Natural killer cell (primary cell): ENCODE measurements around the gene ST6GALNAC2. TPM values are rescaled to one million over a fixed set of nuclear protein-coding genes. Genes with fewer than 3 reads are reported as not detected.
A peak's percentile ranks its signal among the peaks of the same experiment; 100 is the strongest.

Source experiments
- ATAC-seq, 3 donors: fragments of 150-1000 bp in 2 of 3; fragments of 200-7000 bp in 1 of 3; cut with Tn5 transposase; 1 replicate in 1 of 3; 2 replicates in 2 of 3; pipeline ENCODE4 v1.10.0; 2021; ENCODE audit warnings: mild to moderate bottlenecking in 2 of 3, moderate library complexity in 2 of 3
- DNase-seq, 2 donors: peaks; one replicate each; pipeline versions ENCODE4 v3.0.0 to v3.0.0-alpha.2; 2013 to 2021; ENCODE audit warnings: mixed read lengths in 1 of 2
- H3K27ac ChIP-seq: one replicate; pipeline ENCODE4 v1.5.1; 2013; ENCODE audit warnings: mild to moderate bottlenecking, low read length
- H3K27me3 ChIP-seq: one replicate; pipeline ENCODE4 v1.6.1; 2013; ENCODE audit warnings: low read length; ENCODE audit not compliant: control insufficient read depth, insufficient read depth
- H3K36me3 ChIP-seq: one replicate; pipeline ENCODE4 v1.6.1; 2013; ENCODE audit warnings: low read length; ENCODE audit not compliant: control insufficient read depth, insufficient read depth
- H3K4me1 ChIP-seq: one replicate; pipeline ENCODE4 v1.6.1; 2013; ENCODE audit warnings: low read length; ENCODE audit not compliant: control insufficient read depth, insufficient read depth
- H3K4me3 ChIP-seq: one replicate; pipeline ENCODE4 v1.5.1; 2013; ENCODE audit warnings: low read length
- H3K9me3 ChIP-seq: one replicate; pipeline ENCODE4 v1.6.1; 2013; ENCODE audit warnings: low read length; ENCODE audit not compliant: control insufficient read depth, insufficient read depth
- H3K27ac Mint-ChIP-seq, 2 donors: one replicate each; pipeline ENCODE4 v1.8.0; 2022; ENCODE audit warnings: mild to moderate bottlenecking in 2 of 2, mixed read lengths in 2 of 2, moderate library complexity in 1 of 2
- H3K27me3 Mint-ChIP-seq, 2 donors: one replicate each; pipeline ENCODE4 v1.8.0; 2022; ENCODE audit warnings: low read depth in 2 of 2, mixed read lengths in 2 of 2
- H3K36me3 Mint-ChIP-seq: one replicate; pipeline ENCODE4 v1.8.0; 2022; ENCODE audit warnings: mixed read lengths
- H3K4me1 Mint-ChIP-seq, 2 donors: one replicate each; pipeline ENCODE4 v1.8.0; 2022; ENCODE audit warnings: mixed read lengths in 2 of 2
- H3K4me3 Mint-ChIP-seq: one replicate; pipeline ENCODE4 v1.8.0; 2022; ENCODE audit warnings: mild to moderate bottlenecking, moderate library complexity, mixed read lengths
- H3K9me3 Mint-ChIP-seq, 2 donors: one replicate each; pipeline ENCODE4 v1.8.0; 2022; ENCODE audit warnings: mixed read lengths in 2 of 2
- WGBS: methylation state at CpG from one replicate; pipeline ENCODE4 v1.1.7; 2013; ENCODE audit warnings: missing lambda C conversion rate; ENCODE audit not compliant: insufficient coverage; 5-methylcytosine and 5-hydroxymethylcytosine counted together
- intact Hi-C: fragments of 100-400 bp; cut with micrococcal nuclease; formaldehyde crosslinking; loops from one replicate; pipeline ENCODE4 v1.14.2; 2022
- total RNA-seq, 4 donors: library from RNA; stranded (reverse); fragments of 120-200 nt in 1 of 4; gene quantifications; one replicate each; pipeline versions ENCODE4 v1.2.3 to v1.2.4, GENCODE V29; 2013 to 2022
- TF ChIP-seq, protein P1 (sequence below): fragments of 200-600 bp; IDR thresholded peaks from one replicate; pipeline ENCODE4 v1.8.0; 2022; ENCODE audit warnings: antibody characterized with exemption

Gene ST6GALNAC2
- total RNA-seq, 3 donors from 2014 or later (not counting 1 experiment from before 2014, with no cell fraction given): 0.65 TPM; not detected in 2

DNA sequence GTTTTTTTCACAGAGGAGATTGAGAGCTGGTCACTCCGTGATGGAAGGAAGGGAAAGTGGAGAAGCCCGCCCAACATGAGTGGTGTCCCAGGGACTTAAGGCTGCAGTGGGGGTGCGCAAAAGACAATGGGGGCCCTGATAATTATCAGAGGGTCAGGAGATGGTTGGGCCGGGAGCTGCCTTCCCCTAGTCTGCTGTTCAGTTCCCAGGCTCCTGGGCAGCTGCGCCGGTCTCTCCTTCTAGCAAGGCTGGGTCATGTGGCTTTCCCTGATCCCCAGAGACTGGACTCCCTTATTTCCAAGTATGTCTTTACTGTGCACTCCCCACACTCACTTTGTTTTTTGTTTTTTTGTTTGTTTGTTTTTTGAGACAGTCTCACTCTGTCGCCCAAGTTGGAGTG is 64.4 kb downstream of the ST6GALNAC2 start:
- ATAC-seq: no peak
- H3K4me1 ChIP-seq: peaks cover 36% of the 10 kb centered on the region
- H3K36me3 ChIP-seq: no peaks in the 10 kb centered on the region
- H3K27me3 ChIP-seq: no peaks in the 10 kb centered on the region
- no peak for DNase-seq
- H3K36me3 Mint-ChIP-seq: no peaks in the 10 kb centered on the region
- TF ChIP-seq, protein P1, sequence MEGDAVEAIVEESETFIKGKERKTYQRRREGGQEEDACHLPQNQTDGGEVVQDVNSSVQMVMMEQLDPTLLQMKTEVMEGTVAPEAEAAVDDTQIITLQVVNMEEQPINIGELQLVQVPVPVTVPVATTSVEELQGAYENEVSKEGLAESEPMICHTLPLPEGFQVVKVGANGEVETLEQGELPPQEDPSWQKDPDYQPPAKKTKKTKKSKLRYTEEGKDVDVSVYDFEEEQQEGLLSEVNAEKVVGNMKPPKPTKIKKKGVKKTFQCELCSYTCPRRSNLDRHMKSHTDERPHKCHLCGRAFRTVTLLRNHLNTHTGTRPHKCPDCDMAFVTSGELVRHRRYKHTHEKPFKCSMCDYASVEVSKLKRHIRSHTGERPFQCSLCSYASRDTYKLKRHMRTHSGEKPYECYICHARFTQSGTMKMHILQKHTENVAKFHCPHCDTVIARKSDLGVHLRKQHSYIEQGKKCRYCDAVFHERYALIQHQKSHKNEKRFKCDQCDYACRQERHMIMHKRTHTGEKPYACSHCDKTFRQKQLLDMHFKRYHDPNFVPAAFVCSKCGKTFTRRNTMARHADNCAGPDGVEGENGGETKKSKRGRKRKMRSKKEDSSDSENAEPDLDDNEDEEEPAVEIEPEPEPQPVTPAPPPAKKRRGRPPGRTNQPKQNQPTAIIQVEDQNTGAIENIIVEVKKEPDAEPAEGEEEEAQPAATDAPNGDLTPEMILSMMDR: no peak
- H3K27ac Mint-ChIP-seq: no peak overlapping the region
- 96% methylated on average over 7 of the region's 7 CpGs for WGBS
- intact Hi-C loops: no loop called here
- no peak overlapping the region for H3K4me3 ChIP-seq
- H3K9me3 Mint-ChIP-seq: no peaks in the 10 kb centered on the region
- H3K4me3 Mint-ChIP-seq: no peak overlapping the region
- H3K4me1 Mint-ChIP-seq: peaks cover 14 to 41% of the 10 kb centered on the region in 2 donors
- no peak overlapping the region for H3K27ac ChIP-seq
- H3K27me3 Mint-ChIP-seq: no peaks in the 10 kb centered on the region
- H3K9me3 ChIP-seq: no peaks in the 10 kb centered on the region

DNA sequence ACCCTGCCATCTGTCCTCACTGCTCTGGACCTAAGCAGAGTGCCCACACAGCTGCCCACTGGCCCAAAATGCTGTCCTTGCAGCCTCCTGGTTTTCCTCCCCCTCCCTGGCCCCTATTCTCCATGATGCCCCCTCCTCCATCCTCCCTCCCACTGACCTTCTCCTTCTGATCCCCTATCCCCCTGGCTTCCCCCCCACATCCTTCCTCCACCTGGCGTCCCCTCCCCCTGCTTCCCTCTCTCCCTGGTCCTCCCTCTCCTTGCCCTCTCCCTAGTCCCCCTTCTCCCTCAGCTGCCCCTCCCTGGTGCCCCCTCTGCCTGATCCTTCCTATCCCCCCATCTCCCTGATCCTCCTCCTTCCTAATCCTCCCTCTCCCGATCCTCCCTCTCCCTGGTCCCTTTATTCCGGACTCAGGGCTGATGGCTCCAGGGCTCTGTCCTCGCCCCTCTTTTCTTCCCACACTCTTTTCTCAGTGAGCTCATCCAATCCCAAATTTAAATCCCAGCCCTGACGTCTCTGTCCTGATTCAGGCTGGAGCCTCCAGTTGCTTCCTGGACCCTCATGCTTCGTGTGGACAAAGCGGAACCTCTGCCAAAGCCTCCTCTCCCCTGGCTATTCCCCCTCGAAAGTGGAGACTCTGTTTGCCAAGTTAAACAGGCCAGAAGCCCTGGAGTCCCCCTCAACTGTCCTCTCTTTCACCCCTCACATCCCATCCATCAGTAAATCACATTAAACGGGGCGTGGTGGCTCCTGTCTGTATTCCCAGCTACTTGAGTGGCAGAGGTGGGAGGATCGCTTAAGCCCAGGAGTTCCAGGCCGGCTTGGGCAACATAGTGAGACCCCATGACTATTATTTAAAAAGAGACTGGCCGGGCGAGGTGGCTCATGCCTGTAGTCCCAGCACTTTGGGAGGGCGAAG is 66.4 kb downstream of the ST6GALNAC2 start:
- intact Hi-C loops: loop anchor here (5.0 to 10.0 kb wide), 2 partner anchors 153 to 255 kb away; partner anchors contain the start of gene UBALD2

DNA sequence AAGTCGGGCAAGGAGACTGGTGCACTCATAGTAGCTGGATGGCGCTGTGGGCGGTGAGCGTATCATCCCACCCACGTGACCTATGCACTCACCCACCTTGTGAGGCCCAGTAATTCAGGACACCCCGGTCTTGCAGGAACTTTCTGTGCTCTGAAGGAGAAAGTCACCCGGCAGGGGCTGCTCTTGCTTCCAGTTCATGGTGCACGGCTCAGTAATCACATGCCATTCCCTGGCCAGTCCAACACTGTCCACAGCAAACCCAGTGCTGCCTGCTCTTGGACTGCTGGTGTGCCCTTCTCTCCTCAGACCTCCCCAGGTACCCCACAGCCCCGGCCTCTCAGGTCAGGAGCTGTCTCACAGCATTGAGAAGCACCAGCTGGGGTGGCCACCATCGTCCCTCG is 68.0 kb downstream of the ST6GALNAC2 start:
- Mint-ChIP-seq H3K4me1 (peaks cover 29 to 52% of the 10 kb centered on the region in 2 donors), H3K4me3 (no peak overlapping the region)
- TF ChIP-seq, protein P1: no peak

More for the DNA sequence above, 66.4 kb downstream of the ST6GALNAC2 start:
- Mint-ChIP-seq H3K4me1 (peaks cover 23 to 52% of the 10 kb centered on the region in 2 donors), H3K9me3 (no peaks in the 10 kb centered on the region), H3K4me3 (no peak overlapping the region), H3K36me3 (no peaks in the 10 kb centered on the region), H3K27ac (peak overlapping the region in 1 of 2 donors; percentile 79), H3K27me3 (no peaks in the 10 kb centered on the region)
- Histone ChIP-seq H3K27ac (no peak overlapping the region), H3K4me1 (peaks cover 56% of the 10 kb centered on the region), H3K36me3 (no peaks in the 10 kb centered on the region), H3K4me3 (no peak overlapping the region), H3K9me3 (no peaks in the 10 kb centered on the region), H3K27me3 (no peaks in the 10 kb centered on the region)
- DNase-seq (no peak), ATAC-seq (no peak)
- TF ChIP-seq, protein P1: no peak
- WGBS: 92% methylated on average over 15 of the region's 15 CpGs

More for the DNA sequence above, 68.0 kb downstream of the ST6GALNAC2 start:
- H3K27me3 Mint-ChIP-seq: no peaks in the 10 kb centered on the region
- peak overlapping the region; percentile 60 to 68 for H3K27ac Mint-ChIP-seq
- no peak for DNase-seq
- H3K4me3 ChIP-seq: no peak overlapping the region
- no peaks in the 10 kb centered on the region for H3K9me3 Mint-ChIP-seq
- ATAC-seq: no peak
- H3K4me1 ChIP-seq: peaks cover 62% of the 10 kb centered on the region
- H3K27me3 ChIP-seq: no peaks in the 10 kb centered on the region
- intact Hi-C loops: loop anchor here (5.0 to 10.0 kb wide), 2 partner anchors 155 to 253 kb away; partner anchors contain the start of gene UBALD2
- no peaks in the 10 kb centered on the region for H3K36me3 Mint-ChIP-seq
- H3K9me3 ChIP-seq: no peaks in the 10 kb centered on the region
- 95% methylated on average over 11 of the region's 11 CpGs for WGBS
- H3K27ac ChIP-seq: peak overlapping the region; percentile 86
- H3K36me3 ChIP-seq: no peaks in the 10 kb centered on the region

Other genes with a start within 250 kb of the ST6GALNAC2 start
- 10 to 100 TPM; 32.9 to 45.2 (median 41.5) TPM for gene PRPSAP1, start 231.9 kb downstream of the ST6GALNAC2 start, total RNA-seq
- gene SPHK1, start 201.3 kb downstream of the ST6GALNAC2 start, total RNA-seq: 1 to 10 TPM; 7.6 to 9.2 (median 8.3) TPM
- 10 to 100 TPM; 34.9 to 40.2 (median 37.7) TPM for gene UBE2O, start 132.7 kb downstream of the ST6GALNAC2 start, total RNA-seq
- under 1 TPM in 2 of 3 donors, not detected in 1; 0.28 to 0.50 TPM for gene AANAT, start 118.3 kb downstream of the ST6GALNAC2 start, total RNA-seq
- 100 to 1,000 TPM; 194 to 233 (median 202) TPM for gene RHBDF2, start 84.4 kb downstream of the ST6GALNAC2 start, total RNA-seq
- under 1 TPM; 0.12 to 0.33 (median 0.16) TPM for gene CYGB, start 48.2 kb downstream of the ST6GALNAC2 start, total RNA-seq
- 1 to 10 TPM in 1 of 3 donors, under 1 TPM in 2; 0.77 to 1.1 (median 0.82) TPM for gene PRCD, start 45.8 kb downstream of the ST6GALNAC2 start, total RNA-seq
- 1 to 10 TPM in 1 of 3 donors, not detected in 2; 1.0 TPM for gene ST6GALNAC1, start 57.9 kb upstream of the ST6GALNAC2 start, total RNA-seq
- gene MXRA7, start 125.1 kb upstream of the ST6GALNAC2 start, total RNA-seq: 10 to 100 TPM; 31.6 to 47.6 (median 46.5) TPM
- gene JMJD6, start 140.7 kb upstream of the ST6GALNAC2 start, total RNA-seq: 100 to 1,000 TPM; 169 to 257 (median 195) TPM
- 10 to 100 TPM; 31.9 to 57.7 (median 34.2) TPM for gene METTL23, start 141.0 kb upstream of the ST6GALNAC2 start, total RNA-seq
- 100 to 1,000 TPM; 402 to 548 (median 503) TPM for gene SRSF2, start 151.5 kb upstream of the ST6GALNAC2 start, total RNA-seq
- gene MFSD11, start 152.3 kb upstream of the ST6GALNAC2 start, total RNA-seq: 10 to 100 TPM; 32.7 to 44.0 (median 33.9) TPM